Measurements from ENCODE around the gene MALL.
"Not testable (repeated sequence)": the region's sequence is repeated elsewhere in the genome, so short reads cannot be mapped to it uniquely, and the experiment has no call there.

- not testable (repeated sequence) for TF ChIP-seq POLR2A, CTCF (IDR thresholded peaks at IDR 0.05)
Measured at GRCh38 chr2:110058034-110058433, 57.6 kb downstream of the MALL start.

Measured in prostate gland (tissue), 2 donors.